WTC11 (cell line): ENCODE measurements around the gene WIZ.

Source experiments
- ATF1 ChIP-seq: sonication (generic); formaldehyde crosslinking; IDR thresholded peaks from 2 replicates; pipeline ENCODE4 v1.8.1; 2023; ENCODE audit warnings: mild to moderate bottlenecking, moderate library complexity, missing genetic modification reagents
- CTCF ChIP-seq: fragments of 200-600 bp; IDR thresholded peaks from 2 replicates; pipeline ENCODE4 v1.8.0; 2022; ENCODE audit warnings: antibody characterized with exemption
- HMGXB4 ChIP-seq: sonication (generic); formaldehyde crosslinking; IDR thresholded peaks from 2 replicates; pipeline ENCODE4 v1.8.1; 2023; ENCODE audit warnings: mild to moderate bottlenecking, moderate library complexity, missing genetic modification reagents
- MAX ChIP-seq: sonication (generic); formaldehyde crosslinking; IDR thresholded peaks from 2 replicates; pipeline ENCODE4 v1.8.0; 2022; ENCODE audit warnings: mild to moderate bottlenecking, missing genetic modification reagents
- PRRX2 ChIP-seq: fragments of 250-450 bp; sonication (Bioruptor Pico); IDR thresholded peaks from 2 replicates; pipeline ENCODE4 v1.8.0; 2021; ENCODE audit warnings: mild to moderate bottlenecking
- SMAD4 ChIP-seq: sonication (generic); formaldehyde crosslinking; IDR thresholded peaks from 2 replicates; pipeline ENCODE4 v1.8.0; 2022; ENCODE audit warnings: mild to moderate bottlenecking, missing genetic modification reagents
- SP1 ChIP-seq: sonication (generic); formaldehyde crosslinking; conservative IDR thresholded peaks from 2 replicates; pipeline ENCODE4 v1.8.1; 2022; ENCODE audit warnings: missing genetic modification reagents
- TCF7 ChIP-seq: sonication (generic); formaldehyde crosslinking; IDR thresholded peaks from 2 replicates; pipeline ENCODE4 v1.8.0; 2022; ENCODE audit warnings: mild to moderate bottlenecking, low read depth, missing genetic modification reagents, moderate library complexity
- TP53 ChIP-seq: sonication (generic); formaldehyde crosslinking; IDR thresholded peaks from 2 replicates; pipeline ENCODE4 v1.8.1; 2023; ENCODE audit warnings: mild to moderate bottlenecking, missing genetic modification reagents
- ZNF281 ChIP-seq: sonication (generic); formaldehyde crosslinking; IDR thresholded peaks from 2 replicates; pipeline ENCODE4 v1.8.0; 2023; ENCODE audit warnings: mild to moderate bottlenecking, missing genetic modification reagents
- ZNF423 ChIP-seq: fragments of 250-450 bp; sonication (Bioruptor Pico); IDR thresholded peaks from 2 replicates; pipeline ENCODE4 v2.1.2; 2022; ENCODE audit warnings: mild to moderate bottlenecking, moderate library complexity

- TF ChIP-seq SMAD4 (CRISPR knock-in tag) (no peak), PRRX2 (CRISPR knock-in tag) (no peak), CTCF (no peak), HMGXB4 (CRISPR knock-in tag) (no peak), ZNF281 (CRISPR knock-in tag) (no peak), SP1 (CRISPR knock-in tag) (no peak), ATF1 (CRISPR knock-in tag) (no peak), MAX (CRISPR knock-in tag) (no peak), TP53 (no peak), ZNF423 (no peak), TCF7 (CRISPR knock-in tag) (no peak)
Measured at GRCh38 chr19:15461694-15462093, 11.9 kb upstream of the WIZ start.
